GM12878 (cell line): Measurements from ENCODE around the gene LMNTD2. TPM values are rescaled to one million over a fixed set of nuclear protein-coding genes. Genes with fewer than 3 reads are reported as not detected.

ENCODE experiments used
- ATAC-seq: fragments of 200-7000 bp; cut with Tn5 transposase; 3 replicates; pipeline ENCODE4 v1.9.1; 2020; ENCODE audit warnings: mild to moderate bottlenecking, moderate library complexity
- BruUV-seq: library from RNA; stranded (reverse); fragments of 400-500 nt; replicated peaks from 2 replicates; lab custom pipeline; 2021; lab: Mats Ljungman, UMichigan
- CTCF ChIA-PET: fragments of 300-600 bp; sonication (Branson Sonifier 250); formaldehyde crosslinking; extraction: SDS; loops from one replicate; lab custom pipeline; 2021; ENCODE audit warnings: inconsistent platforms; lab: Yijun Ruan, JAX
- POLR2A ChIA-PET: fragments of 350-600 bp; formaldehyde crosslinking; extraction: SDS; loops from one replicate; lab custom pipeline; 2021; ENCODE audit warnings: inconsistent platforms; lab: Charles Lee
- RAD21 ChIA-PET: fragments of 300-600 bp; sonication (Branson Sonifier 250); formaldehyde crosslinking; loops from one replicate; lab custom pipeline; 2023; ENCODE audit warnings: antibody characterized with exemption; ENCODE audit not compliant: unreplicated experiment; lab: Charles Lee
- SMC1A ChIA-PET: fragments of 300-600 bp; sonication (Branson Sonifier 250); formaldehyde crosslinking; loops from one replicate; lab custom pipeline; 2023; ENCODE audit not compliant: unreplicated experiment, uncharacterized antibody; lab: Charles Lee
- DNase-seq: peaks from one replicate; pipeline ENCODE4 v3.0.0-alpha.2; 2011; ENCODE audit warnings: low read depth, low spot score
- FAIRE-seq: peaks from 3 replicates; lab custom pipeline; 2011; peaks lifted over from hg19 to GRCh38; lab: Jason Lieb, UNC
- H2AFZ ChIP-seq: 2 replicates; pipeline ENCODE4 v1.6.0; 2011; ENCODE audit warnings: low read depth, low read length, control low read depth; ENCODE audit not compliant: control insufficient read depth
- H3K27ac ChIP-seq: 2 replicates; pipeline ENCODE4 v1.5.1; 2011; ENCODE audit warnings: control low read depth; ENCODE audit not compliant: control insufficient read depth, insufficient read depth
- H3K27me3 ChIP-seq, 2 experiments: replicated peaks in 1 of 2; 2 replicates each; pipeline versions ENCODE4 v1.6.0 to v1.6.1; 2011; ENCODE audit warnings: low read length in 1 of 2; ENCODE audit not compliant: control insufficient read depth in 2 of 2, insufficient read depth in 2 of 2
- H3K36me3 ChIP-seq, 2 experiments: 2 replicates each; pipeline ENCODE4 v1.5.1; 2011; ENCODE audit warnings: low read length in 1 of 2; ENCODE audit not compliant: control insufficient read depth in 2 of 2, insufficient read depth in 2 of 2
- H3K4me1 ChIP-seq: 2 replicates; pipeline ENCODE4 v1.6.1; 2011; ENCODE audit warnings: mild to moderate bottlenecking, low read length, moderate library complexity, mixed read lengths; ENCODE audit not compliant: control insufficient read depth, insufficient read depth
- H3K4me2 ChIP-seq: 2 replicates; pipeline ENCODE4 v1.6.0; 2011; ENCODE audit warnings: control low read depth; ENCODE audit not compliant: control insufficient read depth, insufficient read depth
- H3K4me3 ChIP-seq: fragments of 200-600 bp; sonication (generic); 2 replicates; pipeline ENCODE4 v1.5.1; 2016
- H3K79me2 ChIP-seq: 2 replicates; pipeline ENCODE4 v1.6.0; 2011; ENCODE audit warnings: low read length; ENCODE audit not compliant: control insufficient read depth, insufficient read depth
- H3K9ac ChIP-seq: 2 replicates; pipeline ENCODE4 v1.8.0; 2011; ENCODE audit warnings: low read length, control low read depth, mixed read lengths; ENCODE audit not compliant: control insufficient read depth, insufficient read depth
- H3K9me3 ChIP-seq: replicated peaks from 3 replicates; pipeline ENCODE4 v1.5.1; 2011; ENCODE audit warnings: mild to moderate bottlenecking, low read length; ENCODE audit not compliant: control insufficient read depth, insufficient read depth
- H4K20me1 ChIP-seq: 2 replicates; pipeline ENCODE4 v1.6.0; 2011; ENCODE audit not compliant: control insufficient read depth, insufficient read depth
- BMI1 ChIP-seq: fragments of 450-650 bp; IDR thresholded peaks from 2 replicates; pipeline ENCODE4 v1.6.1; 2016; ENCODE audit warnings: mild to moderate bottlenecking, moderate library complexity, borderline replicate concordance
- DPF2 ChIP-seq: fragments of 450-650 bp; IDR thresholded peaks from 2 replicates; pipeline ENCODE4 v1.6.1; 2017; ENCODE audit warnings: mild to moderate bottlenecking
- EGR1 ChIP-seq, 2 experiments: IDR thresholded peaks; 1 replicate in 1 of 2; 2 replicates in 1 of 2; pipeline ENCODE4 v1.6.1; 2011 to 2012; ENCODE audit warnings: low read depth in 2 of 2, low read length in 2 of 2, borderline replicate concordance in 1 of 2, mild to moderate bottlenecking in 1 of 2, moderate library complexity in 1 of 2
- HDGF ChIP-seq: fragments of 450-650 bp; IDR thresholded peaks from 2 replicates; pipeline ENCODE4 v1.6.1; 2016; ENCODE audit warnings: antibody characterized with exemption
- KDM1A ChIP-seq: fragments of 200-600 bp; sonication (generic); IDR thresholded peaks from 2 replicates; pipeline ENCODE4 v1.6.1; 2016; ENCODE audit warnings: borderline replicate concordance
- MEF2A ChIP-seq: IDR thresholded peaks from 2 replicates; pipeline ENCODE4 v1.6.1; 2011; ENCODE audit warnings: low read depth, mild to moderate bottlenecking, low read length, moderate library complexity; ENCODE audit not compliant: insufficient read depth
- NR2C2 ChIP-seq: IDR thresholded peaks from 2 replicates; pipeline ENCODE4 v1.6.1; 2011; ENCODE audit warnings: borderline replicate concordance, low read depth; ENCODE audit not compliant: control insufficient read depth, insufficient read length
- RAD51 ChIP-seq: fragments of 450-650 bp; IDR thresholded peaks from 2 replicates; pipeline ENCODE4 v1.6.1; 2016; ENCODE audit warnings: moderate library complexity, mild to moderate bottlenecking, inconsistent platforms
- RUNX3 ChIP-seq: IDR thresholded peaks from 2 replicates; pipeline ENCODE4 v1.6.1; 2012; ENCODE audit warnings: low read length, inconsistent platforms
- SIN3A ChIP-seq: IDR thresholded peaks from 2 replicates; pipeline ENCODE4 v1.6.1; 2012; ENCODE audit warnings: low read depth, low read length, improper control_type of control experiment
- SPI1 ChIP-seq: IDR thresholded peaks from 2 replicates; pipeline ENCODE4 v1.6.1; 2011; ENCODE audit warnings: low read depth, mild to moderate bottlenecking, low read length, moderate library complexity, borderline replicate concordance; ENCODE audit not compliant: insufficient read depth
- TCF12 ChIP-seq: IDR thresholded peaks from 2 replicates; pipeline ENCODE4 v1.6.1; 2011; ENCODE audit warnings: low read depth, mild to moderate bottlenecking, low read length
- ZNF274 ChIP-seq: IDR thresholded peaks from one replicate; pipeline ENCODE4 v1.8.0; 2011; ENCODE audit not compliant: insufficient read length, insufficient read depth
- WGBS: methylation state at CpG from one replicate; pipeline ENCODE4 v1.1.6; 2016; ENCODE audit warnings: low lambda C conversion rate; ENCODE audit not compliant: insufficient replicate concordance, insufficient coverage; ENCODE audit errors: missing lambda C conversion rate; 5-methylcytosine and 5-hydroxymethylcytosine counted together
- in situ Hi-C: fragments of 300-500 bp; cut with MboI; formaldehyde crosslinking; loops from 9 replicates; pipeline ENCODE4 v1.14.3; 2018; ENCODE audit warnings: mixed read lengths
- intact Hi-C: fragments of 100-400 bp; cut with micrococcal nuclease; formaldehyde crosslinking; loops from one replicate; pipeline ENCODE4 v1.14.2; 2022; ENCODE audit not compliant: unreplicated experiment
- polyA plus RNA-seq, 11 experiments: library from polyadenylated mRNA; depleted of rRNA in 4 of 11; unstranded in 6 of 11; stranded (reverse) in 5 of 11; fragments of >200 nt; fragmentation: Nextera tagmentation in 4 of 11; fragmentation: Illumina TruSeq in 1 of 11; extraction: Ambion mirVana in 4 of 11; extraction: Trizol in 1 of 11; gene quantifications; 1 replicate in 1 of 11; 2 replicates in 10 of 11; pipeline versions ENCODE4 v1.2.1 to v1.2.3, GENCODE V29; 2011 to 2016; ENCODE audit warnings: inconsistent platforms in 2 of 11, missing spikeins in 2 of 11, low read depth in 1 of 11
- total RNA-seq, 4 experiments: library from RNA; depleted of rRNA in 3 of 4; stranded (reverse); fragments of >200 nt in 3 of 4; fragmentation: Illumina TruSeq in 1 of 4; extraction: Trizol in 1 of 4; gene quantifications; 2 replicates each; pipeline versions ENCODE4 v1.2.1 to v1.2.3, GENCODE V29; 2013 to 2021
- TF ChIP-seq, protein P1 (sequence below): fragments of 450-650 bp; IDR thresholded peaks from 2 replicates; pipeline ENCODE4 v1.6.1; 2017; ENCODE audit warnings: mild to moderate bottlenecking, moderate library complexity
- TF ChIP-seq, protein P2 (sequence below): IDR thresholded peaks from 2 replicates; pipeline ENCODE4 v1.6.1; 2012; ENCODE audit warnings: mild to moderate bottlenecking, low read depth, low read length

LMNTD2 gene
- total and polyA plus RNA-seq, 10 of the 15 experiments (the other 5 are each of a cell fraction or from before 2014, with no cell fraction given), result 0.22 to 4.1 (median 1.3) TPM; not detected in 2

DNA sequence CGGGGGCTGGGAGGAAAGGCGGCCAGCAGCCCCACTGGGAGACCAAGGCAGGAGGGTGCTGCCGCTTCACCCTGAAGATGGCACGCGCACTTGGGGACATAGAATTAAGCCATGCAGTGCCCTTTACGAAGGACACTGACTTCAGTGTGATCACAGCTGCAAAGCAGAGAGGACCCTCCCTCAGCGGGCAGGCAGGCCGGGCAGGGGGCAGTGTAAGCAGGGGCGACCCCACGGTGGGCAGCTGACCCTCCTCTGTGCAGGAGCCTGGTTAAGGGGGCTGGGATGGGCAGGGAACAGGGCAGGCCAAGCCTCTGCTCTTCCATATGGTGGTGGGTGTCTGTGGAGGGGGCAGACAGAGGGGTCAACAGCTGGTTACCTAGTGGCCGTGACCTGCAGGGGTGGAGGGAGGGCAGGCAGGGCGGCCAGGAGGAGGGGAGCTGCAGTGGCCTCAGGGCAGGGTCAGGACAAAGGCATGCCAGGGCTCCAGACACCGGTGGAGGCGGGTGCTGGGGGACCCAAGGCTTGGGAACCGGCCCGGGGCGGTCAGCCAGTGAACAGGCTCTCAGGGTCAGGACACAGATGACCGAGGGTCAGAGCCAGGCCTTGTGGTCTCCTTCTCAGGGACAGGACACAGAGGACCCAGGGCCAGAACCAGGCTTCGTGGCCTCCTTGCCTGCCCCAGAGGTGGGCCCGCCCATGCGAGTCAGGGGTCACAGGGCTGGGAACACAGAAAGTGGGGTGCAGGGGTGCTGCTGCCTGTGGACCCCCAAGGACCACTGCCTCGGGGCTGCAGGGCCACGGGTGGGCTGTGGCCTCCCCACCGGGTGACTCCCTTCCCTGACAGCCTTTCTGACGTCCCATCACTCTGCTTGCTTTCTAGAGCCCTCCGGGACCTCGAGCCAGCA, 7.2 kb downstream of the LMNTD2 start:
- BruUV-seq, result no TSS peak
- POLR2A ChIA-PET, result interaction anchor here (0.5 kb wide), 1 partner anchor 113 kb away, joined by 4 read pairs; no protein-coding TSS in a partner anchor
- no peak overlapping the region for H3K4me2 ChIP-seq
- no peaks in the 10 kb centered on the region for H3K9me3 ChIP-seq
- no peaks in the 10 kb centered on the region for H4K20me1 ChIP-seq
- no peak overlapping the region for H3K4me3 ChIP-seq
- ATAC-seq (no peak), FAIRE-seq (no peak), DNase-seq (no peak)
- no peak overlapping the region for H3K9ac ChIP-seq
- TF ChIP-seq RUNX3 (no peak), BMI1 (no peak), ZNF274 (no peak), TCF12 (no peak), KDM1A (no peak), EGR1 (IDR thresholded peaks at IDR 0.05; ENCODE audit: borderline replicate concordance in 1 of 2, low read depth in 2 of 2, low read length in 2 of 2) (no peak), NR2C2 (no peak), HDGF (no peak), MEF2A (no peak), SIN3A (no peak), RAD51 (no peak), DPF2 (no peak), SPI1 (no peak)
- TF ChIP-seq, protein P1, sequence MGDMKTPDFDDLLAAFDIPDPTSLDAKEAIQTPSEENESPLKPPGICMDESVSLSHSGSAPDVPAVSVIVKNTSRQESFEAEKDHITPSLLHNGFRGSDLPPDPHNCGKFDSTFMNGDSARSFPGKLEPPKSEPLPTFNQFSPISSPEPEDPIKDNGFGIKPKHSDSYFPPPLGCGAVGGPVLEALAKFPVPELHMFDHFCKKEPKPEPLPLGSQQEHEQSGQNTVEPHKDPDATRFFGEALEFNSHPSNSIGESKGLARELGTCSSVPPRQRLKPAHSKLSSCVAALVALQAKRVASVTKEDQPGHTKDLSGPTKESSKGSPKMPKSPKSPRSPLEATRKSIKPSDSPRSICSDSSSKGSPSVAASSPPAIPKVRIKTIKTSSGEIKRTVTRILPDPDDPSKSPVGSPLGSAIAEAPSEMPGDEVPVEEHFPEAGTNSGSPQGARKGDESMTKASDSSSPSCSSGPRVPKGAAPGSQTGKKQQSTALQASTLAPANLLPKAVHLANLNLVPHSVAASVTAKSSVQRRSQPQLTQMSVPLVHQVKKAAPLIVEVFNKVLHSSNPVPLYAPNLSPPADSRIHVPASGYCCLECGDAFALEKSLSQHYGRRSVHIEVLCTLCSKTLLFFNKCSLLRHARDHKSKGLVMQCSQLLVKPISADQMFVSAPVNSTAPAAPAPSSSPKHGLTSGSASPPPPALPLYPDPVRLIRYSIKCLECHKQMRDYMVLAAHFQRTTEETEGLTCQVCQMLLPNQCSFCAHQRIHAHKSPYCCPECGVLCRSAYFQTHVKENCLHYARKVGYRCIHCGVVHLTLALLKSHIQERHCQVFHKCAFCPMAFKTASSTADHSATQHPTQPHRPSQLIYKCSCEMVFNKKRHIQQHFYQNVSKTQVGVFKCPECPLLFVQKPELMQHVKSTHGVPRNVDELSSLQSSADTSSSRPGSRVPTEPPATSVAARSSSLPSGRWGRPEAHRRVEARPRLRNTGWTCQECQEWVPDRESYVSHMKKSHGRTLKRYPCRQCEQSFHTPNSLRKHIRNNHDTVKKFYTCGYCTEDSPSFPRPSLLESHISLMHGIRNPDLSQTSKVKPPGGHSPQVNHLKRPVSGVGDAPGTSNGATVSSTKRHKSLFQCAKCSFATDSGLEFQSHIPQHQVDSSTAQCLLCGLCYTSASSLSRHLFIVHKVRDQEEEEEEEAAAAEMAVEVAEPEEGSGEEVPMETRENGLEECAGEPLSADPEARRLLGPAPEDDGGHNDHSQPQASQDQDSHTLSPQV, result no peak
- TF ChIP-seq, protein P2, sequence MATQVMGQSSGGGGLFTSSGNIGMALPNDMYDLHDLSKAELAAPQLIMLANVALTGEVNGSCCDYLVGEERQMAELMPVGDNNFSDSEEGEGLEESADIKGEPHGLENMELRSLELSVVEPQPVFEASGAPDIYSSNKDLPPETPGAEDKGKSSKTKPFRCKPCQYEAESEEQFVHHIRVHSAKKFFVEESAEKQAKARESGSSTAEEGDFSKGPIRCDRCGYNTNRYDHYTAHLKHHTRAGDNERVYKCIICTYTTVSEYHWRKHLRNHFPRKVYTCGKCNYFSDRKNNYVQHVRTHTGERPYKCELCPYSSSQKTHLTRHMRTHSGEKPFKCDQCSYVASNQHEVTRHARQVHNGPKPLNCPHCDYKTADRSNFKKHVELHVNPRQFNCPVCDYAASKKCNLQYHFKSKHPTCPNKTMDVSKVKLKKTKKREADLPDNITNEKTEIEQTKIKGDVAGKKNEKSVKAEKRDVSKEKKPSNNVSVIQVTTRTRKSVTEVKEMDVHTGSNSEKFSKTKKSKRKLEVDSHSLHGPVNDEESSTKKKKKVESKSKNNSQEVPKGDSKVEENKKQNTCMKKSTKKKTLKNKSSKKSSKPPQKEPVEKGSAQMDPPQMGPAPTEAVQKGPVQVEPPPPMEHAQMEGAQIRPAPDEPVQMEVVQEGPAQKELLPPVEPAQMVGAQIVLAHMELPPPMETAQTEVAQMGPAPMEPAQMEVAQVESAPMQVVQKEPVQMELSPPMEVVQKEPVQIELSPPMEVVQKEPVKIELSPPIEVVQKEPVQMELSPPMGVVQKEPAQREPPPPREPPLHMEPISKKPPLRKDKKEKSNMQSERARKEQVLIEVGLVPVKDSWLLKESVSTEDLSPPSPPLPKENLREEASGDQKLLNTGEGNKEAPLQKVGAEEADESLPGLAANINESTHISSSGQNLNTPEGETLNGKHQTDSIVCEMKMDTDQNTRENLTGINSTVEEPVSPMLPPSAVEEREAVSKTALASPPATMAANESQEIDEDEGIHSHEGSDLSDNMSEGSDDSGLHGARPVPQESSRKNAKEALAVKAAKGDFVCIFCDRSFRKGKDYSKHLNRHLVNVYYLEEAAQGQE, result no peak
- CTCF ChIA-PET, result interaction anchor here (1.2 to 1.4 kb wide), 2 partner anchors 15 to 243 kb away, joined by 3 read pairs; no protein-coding TSS in a partner anchor
- peaks cover 0 to 5% of the 10 kb centered on the region in 2 experiments; a peak in 1 of 4 replicates for H3K27me3 ChIP-seq
- H3K79me2 ChIP-seq, result no peaks in the 10 kb centered on the region
- H2AFZ ChIP-seq, result no peak overlapping the region
- H3K36me3 ChIP-seq, result no peaks in the 10 kb centered on the region
- SMC1A ChIA-PET, result no interaction called here
- RAD21 ChIA-PET, result interaction anchor here (2.6 kb wide), 1 partner anchor 169 kb away, joined by 22 read pairs; no protein-coding TSS in a partner anchor
- in situ Hi-C loops (no loop called here), intact Hi-C loops (no loop called here)
- H3K4me1 ChIP-seq, result no peaks in the 10 kb centered on the region
- H3K27ac ChIP-seq, result no peak overlapping the region
- WGBS, result 66% methylated on average over 27 of the region's 27 CpGs
